Suprapubic skin (tissue), 4 donors: Measurements from ENCODE around the gene HNRNPH2. TPM values are rescaled to one million over a fixed set of nuclear protein-coding genes. Genes with fewer than 3 reads are reported as not detected.

ENCODE experiments used
- DNase-seq, 2 donors: peaks; one replicate each; pipeline ENCODE4 v3.0.0-alpha.2; 2019; ENCODE audit warnings: low spot score in 2 of 2
- H3K27ac ChIP-seq: fragments of 200-600 bp; sonication (generic); one replicate; pipeline ENCODE4 v1.5.1; 2019
- H3K27me3 ChIP-seq: fragments of 200-600 bp; sonication (generic); one replicate; pipeline ENCODE4 v1.5.1; 2019
- H3K36me3 ChIP-seq: fragments of 200-600 bp; sonication (generic); one replicate; pipeline ENCODE4 v1.5.1; 2019
- H3K4me1 ChIP-seq: fragments of 200-600 bp; sonication (generic); one replicate; pipeline ENCODE4 v1.5.1; 2019
- H3K4me3 ChIP-seq: fragments of 200-600 bp; sonication (generic); one replicate; pipeline ENCODE4 v1.5.1; 2019; ENCODE audit warnings: mild to moderate bottlenecking
- H3K9me3 ChIP-seq: fragments of 200-600 bp; sonication (generic); one replicate; pipeline ENCODE4 v1.5.1; 2019
- CTCF ChIP-seq, 2 donors: fragments of 200-600 bp in 1 of 2; fragments of 450-650 bp in 1 of 2; sonication (generic) in 1 of 2; IDR thresholded peaks; one replicate each; pipeline ENCODE4 v1.5.1; 2016 to 2019; ENCODE audit warnings: antibody characterized with exemption in 2 of 2, mild to moderate bottlenecking in 1 of 2, moderate library complexity in 1 of 2
- EP300 ChIP-seq: sonication (generic); formaldehyde crosslinking; IDR thresholded peaks from one replicate; pipeline ENCODE4 v1.6.1; 2017; ENCODE audit warnings: antibody characterized with exemption
- POLR2A ChIP-seq, 2 donors: fragments of 450-650 bp; IDR thresholded peaks; one replicate each; pipeline ENCODE4 v1.6.1; 2017; ENCODE audit warnings: antibody characterized with exemption in 2 of 2, mild to moderate bottlenecking in 2 of 2, moderate library complexity in 2 of 2
- POLR2AphosphoS5 ChIP-seq, 3 donors: sonication (generic); formaldehyde crosslinking; IDR thresholded peaks; one replicate each; pipeline ENCODE4 v1.6.1; 2017; ENCODE audit warnings: antibody characterized with exemption in 3 of 3
- WGBS: methylation state at CpG from one replicate; pipeline ENCODE4 v1.1.5; 2018; 5-methylcytosine and 5-hydroxymethylcytosine counted together
- total RNA-seq, 4 donors: library from RNA; depleted of rRNA; stranded (reverse); fragments of >200 nt; gene quantifications; one replicate each; pipeline ENCODE4 v1.1.0, GENCODE V29; 2016

The HNRNPH2 gene
- total RNA-seq, 4 donors from 2014 or later, result 37.3 to 60.6 (median 38.5) TPM

GRCh38 chrX:101383679-101384205 lies 24.3 kb upstream of the HNRNPH2 start:
- Histone ChIP-seq H3K27me3 (no peaks in the 10 kb centered on the region), H3K27ac (no peak overlapping the region), H3K4me3 (no peak overlapping the region), H3K4me1 (no peaks in the 10 kb centered on the region), H3K36me3 (no peaks in the 10 kb centered on the region), H3K9me3 (no peaks in the 10 kb centered on the region)
- TF ChIP-seq POLR2A (IDR thresholded peaks at IDR 0.05) (no peak), CTCF (IDR thresholded peaks at IDR 0.05) (no peak), EP300 (no peak), POLR2AphosphoS5 (IDR thresholded peaks at IDR 0.05) (no peak)
- no peak for DNase-seq
- 60% methylated on average over 4 of the region's 4 CpGs for WGBS

- Histone ChIP-seq H3K9me3 (no peaks in the 10 kb centered on the region), H3K27me3 (no peaks in the 10 kb centered on the region), H3K4me1 (no peaks in the 10 kb centered on the region), H3K36me3 (no peaks in the 10 kb centered on the region), H3K27ac (no peak overlapping the region), H3K4me3 (no peak overlapping the region)
- DNase-seq, result no peak
- WGBS, result 77% methylated on average over 7 of the region's 7 CpGs
- TF ChIP-seq CTCF (IDR thresholded peaks at IDR 0.05) (no peak), POLR2AphosphoS5 (IDR thresholded peaks at IDR 0.05) (no peak), EP300 (no peak), POLR2A (IDR thresholded peaks at IDR 0.05) (no peak)
These were observed 22.9 kb upstream of the HNRNPH2 start for GRCh38 chrX:101385026-101385684.

- Histone ChIP-seq H3K27ac (no peak within 1 kb of the TSS), H3K4me3 (peak within 1 kb of the TSS; percentile 14)
These were observed 22.1 kb upstream of the HNRNPH2 start, which contains the start of gene BTK for GRCh38 chrX:101385795-101386541. TSS of gene BTK (minus strand) at chrX:101386191. CDS start at chrX:101375284, 10,907 bp downstream.

GRCh38 chrX:101386542-101386885 lies 21.5 kb upstream of the HNRNPH2 start:
- Histone ChIP-seq H3K27me3 (no peaks in the 10 kb centered on the region), H3K27ac (no peak overlapping the region), H3K9me3 (no peaks in the 10 kb centered on the region), H3K36me3 (no peaks in the 10 kb centered on the region), H3K4me1 (peaks cover under 1% of the 10 kb centered on the region), H3K4me3 (no peak overlapping the region)
- no peak for TF ChIP-seq POLR2AphosphoS5 (IDR thresholded peaks at IDR 0.05)
- no peak for TF ChIP-seq CTCF (IDR thresholded peaks at IDR 0.05)
- TF ChIP-seq EP300, result no peak
- TF ChIP-seq POLR2A (IDR thresholded peaks at IDR 0.05), result no peak
- 76% methylated on average over 6 of the region's 6 CpGs for WGBS
- DNase-seq, result no peak

More at GRCh38 chrX:101385795-101386541, 22.1 kb upstream of the HNRNPH2 start, which contains the start of gene BTK:
- Histone ChIP-seq H3K9me3 (no peaks in the 10 kb centered on the region), H3K27me3 (no peaks in the 10 kb centered on the region), H3K4me1 (no peaks in the 10 kb centered on the region), H3K36me3 (no peaks in the 10 kb centered on the region)
- 75% methylated on average over 9 of the region's 9 CpGs for WGBS
- TF ChIP-seq POLR2A (IDR thresholded peaks at IDR 0.05) (no peak), CTCF (IDR thresholded peaks at IDR 0.05) (no peak), POLR2AphosphoS5 (IDR thresholded peaks at IDR 0.05) (no peak), EP300 (no peak)
- DNase-seq, result no peak

GRCh38 chrX:101388604-101389003 lies 19.4 kb upstream of the HNRNPH2 start:
- no peak overlapping the region for H3K4me3 ChIP-seq
- no peaks in the 10 kb centered on the region for H3K9me3 ChIP-seq
- H3K36me3 ChIP-seq, result no peaks in the 10 kb centered on the region
- whole genome bisulfite sequencing, result 85% methylated on average over 3 of the region's 3 CpGs
- H3K27ac ChIP-seq, result no peak overlapping the region
- peaks cover 14% of the 10 kb centered on the region for H3K4me1 ChIP-seq
- no peaks in the 10 kb centered on the region for H3K27me3 ChIP-seq
- DNase-seq, result no peak
- no peak for TF ChIP-seq POLR2AphosphoS5 (IDR thresholded peaks at IDR 0.05)
- no peak for TF ChIP-seq EP300
- no peak for TF ChIP-seq POLR2A (IDR thresholded peaks at IDR 0.05)
- no peak for TF ChIP-seq CTCF (IDR thresholded peaks at IDR 0.05)
